Natural killer cell (primary cell): ENCODE measurements around the gene KCNAB2. TPM values are rescaled to one million over a fixed set of nuclear protein-coding genes. Genes with fewer than 3 reads are reported as not detected.

Experiments used
- ATAC-seq, 3 donors: fragments of 150-1000 bp in 2 of 3; fragments of 200-7000 bp in 1 of 3; cut with Tn5 transposase; 1 replicate in 1 of 3; 2 replicates in 2 of 3; pipeline ENCODE4 v1.10.0; 2021; ENCODE audit warnings: mild to moderate bottlenecking in 2 of 3, moderate library complexity in 2 of 3
- DNase-seq, 2 donors: peaks; one replicate each; pipeline versions ENCODE4 v3.0.0 to v3.0.0-alpha.2; 2013 to 2021; ENCODE audit warnings: mixed read lengths in 1 of 2
- H3K27ac ChIP-seq: one replicate; pipeline ENCODE4 v1.5.1; 2013; ENCODE audit warnings: mild to moderate bottlenecking, low read length
- H3K27me3 ChIP-seq: one replicate; pipeline ENCODE4 v1.6.1; 2013; ENCODE audit warnings: low read length; ENCODE audit not compliant: control insufficient read depth, insufficient read depth
- H3K36me3 ChIP-seq: one replicate; pipeline ENCODE4 v1.6.1; 2013; ENCODE audit warnings: low read length; ENCODE audit not compliant: control insufficient read depth, insufficient read depth
- H3K4me1 ChIP-seq: one replicate; pipeline ENCODE4 v1.6.1; 2013; ENCODE audit warnings: low read length; ENCODE audit not compliant: control insufficient read depth, insufficient read depth
- H3K4me3 ChIP-seq: one replicate; pipeline ENCODE4 v1.5.1; 2013; ENCODE audit warnings: low read length
- H3K9me3 ChIP-seq: one replicate; pipeline ENCODE4 v1.6.1; 2013; ENCODE audit warnings: low read length; ENCODE audit not compliant: control insufficient read depth, insufficient read depth
- H3K27ac Mint-ChIP-seq, 2 donors: one replicate each; pipeline ENCODE4 v1.8.0; 2022; ENCODE audit warnings: mild to moderate bottlenecking in 2 of 2, mixed read lengths in 2 of 2, moderate library complexity in 1 of 2
- H3K27me3 Mint-ChIP-seq, 2 donors: one replicate each; pipeline ENCODE4 v1.8.0; 2022; ENCODE audit warnings: low read depth in 2 of 2, mixed read lengths in 2 of 2
- H3K36me3 Mint-ChIP-seq: one replicate; pipeline ENCODE4 v1.8.0; 2022; ENCODE audit warnings: mixed read lengths
- H3K4me1 Mint-ChIP-seq, 2 donors: one replicate each; pipeline ENCODE4 v1.8.0; 2022; ENCODE audit warnings: mixed read lengths in 2 of 2
- H3K4me3 Mint-ChIP-seq: one replicate; pipeline ENCODE4 v1.8.0; 2022; ENCODE audit warnings: mild to moderate bottlenecking, moderate library complexity, mixed read lengths
- H3K9me3 Mint-ChIP-seq, 2 donors: one replicate each; pipeline ENCODE4 v1.8.0; 2022; ENCODE audit warnings: mixed read lengths in 2 of 2
- WGBS: methylation state at CpG from one replicate; pipeline ENCODE4 v1.1.7; 2013; ENCODE audit warnings: missing lambda C conversion rate; ENCODE audit not compliant: insufficient coverage; 5-methylcytosine and 5-hydroxymethylcytosine counted together
- intact Hi-C: fragments of 100-400 bp; cut with micrococcal nuclease; formaldehyde crosslinking; loops from one replicate; pipeline ENCODE4 v1.14.2; 2022
- total RNA-seq, 4 donors: library from RNA; stranded (reverse); fragments of 120-200 nt in 1 of 4; gene quantifications; one replicate each; pipeline versions ENCODE4 v1.2.3 to v1.2.4, GENCODE V29; 2013 to 2022
- TF ChIP-seq, protein P1 (sequence below): fragments of 200-600 bp; IDR thresholded peaks from one replicate; pipeline ENCODE4 v1.8.0; 2022; ENCODE audit warnings: antibody characterized with exemption

Gene KCNAB2
- total RNA-seq, 3 donors from 2014 or later (not counting 1 experiment from before 2014, with no cell fraction given): 387 to 749 (median 430) TPM

DNA sequence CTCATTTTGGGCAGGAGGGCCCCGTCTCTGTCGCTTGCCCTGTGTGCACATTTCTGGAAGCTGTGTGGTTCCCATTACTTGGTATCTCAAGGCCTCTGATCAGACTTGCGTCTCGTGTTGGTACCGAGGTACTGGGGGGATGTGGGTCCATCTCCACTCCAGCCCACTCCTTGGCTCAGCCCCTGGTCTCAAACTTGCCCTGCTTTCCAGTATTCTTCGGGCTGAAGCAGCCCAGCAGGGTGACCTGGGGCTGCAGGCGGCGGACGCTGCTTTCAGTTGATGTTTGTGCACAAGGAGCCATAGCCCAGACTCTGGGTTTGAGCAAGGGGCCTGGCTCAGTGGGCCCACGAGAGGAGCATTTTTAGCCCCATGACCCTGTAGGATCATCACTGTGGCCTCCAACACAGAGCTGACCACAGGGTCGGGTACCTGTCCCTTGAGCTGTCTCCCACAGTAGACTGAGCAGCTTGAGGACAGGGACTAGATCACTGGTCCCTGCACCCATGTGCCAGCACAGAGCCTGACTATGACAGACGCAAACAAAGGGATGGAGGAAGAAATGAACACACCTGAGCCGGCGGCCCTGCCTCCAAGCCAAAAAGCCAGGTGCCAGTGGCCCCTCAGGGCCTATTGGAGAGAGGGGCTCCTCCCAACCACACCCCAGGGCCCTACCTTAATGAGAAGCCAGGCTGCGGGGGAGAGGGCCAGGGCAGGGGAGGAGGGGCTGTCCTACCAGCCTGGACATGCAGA is 87.6 kb downstream of the KCNAB2 start:
- no peaks in the 10 kb centered on the region for H3K4me1 ChIP-seq
- H3K9me3 Mint-ChIP-seq: no peaks in the 10 kb centered on the region
- DNase-seq: no peak

DNA sequence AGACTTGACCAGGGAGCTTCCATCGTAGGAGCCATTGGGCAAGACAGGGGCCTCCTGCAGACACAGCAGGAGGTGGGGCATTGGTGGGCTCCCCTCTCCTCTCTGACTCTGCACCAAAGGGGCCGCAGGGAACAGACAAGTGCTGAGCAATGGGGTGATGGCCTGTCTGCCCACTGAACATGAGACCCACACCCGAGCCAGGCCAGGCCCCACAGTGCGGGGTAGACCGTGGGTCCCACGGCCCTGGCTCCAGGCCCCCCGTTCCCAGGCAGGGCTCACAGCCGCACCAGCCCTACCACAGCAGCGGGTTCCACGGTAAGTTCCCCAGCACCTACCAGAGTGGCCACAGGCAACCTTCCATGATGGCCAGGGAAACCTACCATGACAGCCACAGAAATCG is 88.5 kb downstream of the KCNAB2 start:
- Mint-ChIP-seq H3K4me3 (no peak overlapping the region), H3K27ac (no peak overlapping the region), H3K36me3 (no peaks in the 10 kb centered on the region), H3K4me1 (no peaks in the 10 kb centered on the region), H3K27me3 (no peaks in the 10 kb centered on the region), H3K9me3 (no peaks in the 10 kb centered on the region)
- 91% methylated on average over 11 of the region's 11 CpGs for WGBS
- H3K27ac ChIP-seq: no peak overlapping the region
- no peaks in the 10 kb centered on the region for H3K9me3 ChIP-seq
- DNase-seq: no peak
- TF ChIP-seq, protein P1, sequence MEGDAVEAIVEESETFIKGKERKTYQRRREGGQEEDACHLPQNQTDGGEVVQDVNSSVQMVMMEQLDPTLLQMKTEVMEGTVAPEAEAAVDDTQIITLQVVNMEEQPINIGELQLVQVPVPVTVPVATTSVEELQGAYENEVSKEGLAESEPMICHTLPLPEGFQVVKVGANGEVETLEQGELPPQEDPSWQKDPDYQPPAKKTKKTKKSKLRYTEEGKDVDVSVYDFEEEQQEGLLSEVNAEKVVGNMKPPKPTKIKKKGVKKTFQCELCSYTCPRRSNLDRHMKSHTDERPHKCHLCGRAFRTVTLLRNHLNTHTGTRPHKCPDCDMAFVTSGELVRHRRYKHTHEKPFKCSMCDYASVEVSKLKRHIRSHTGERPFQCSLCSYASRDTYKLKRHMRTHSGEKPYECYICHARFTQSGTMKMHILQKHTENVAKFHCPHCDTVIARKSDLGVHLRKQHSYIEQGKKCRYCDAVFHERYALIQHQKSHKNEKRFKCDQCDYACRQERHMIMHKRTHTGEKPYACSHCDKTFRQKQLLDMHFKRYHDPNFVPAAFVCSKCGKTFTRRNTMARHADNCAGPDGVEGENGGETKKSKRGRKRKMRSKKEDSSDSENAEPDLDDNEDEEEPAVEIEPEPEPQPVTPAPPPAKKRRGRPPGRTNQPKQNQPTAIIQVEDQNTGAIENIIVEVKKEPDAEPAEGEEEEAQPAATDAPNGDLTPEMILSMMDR: no peak
- no peak for ATAC-seq
- H3K4me3 ChIP-seq: no peak overlapping the region
- no peaks in the 10 kb centered on the region for H3K27me3 ChIP-seq
- intact Hi-C loops: no loop called here
- H3K4me1 ChIP-seq: no peaks in the 10 kb centered on the region
- H3K36me3 ChIP-seq: no peaks in the 10 kb centered on the region

More for the DNA sequence above, 87.6 kb downstream of the KCNAB2 start:
- Mint-ChIP-seq H3K36me3 (no peaks in the 10 kb centered on the region), H3K27ac (no peak overlapping the region), H3K4me1 (no peaks in the 10 kb centered on the region), H3K4me3 (no peak overlapping the region), H3K27me3 (no peaks in the 10 kb centered on the region)
- Histone ChIP-seq H3K4me3 (no peak overlapping the region), H3K36me3 (no peaks in the 10 kb centered on the region), H3K27ac (no peak overlapping the region), H3K27me3 (no peaks in the 10 kb centered on the region), H3K9me3 (no peaks in the 10 kb centered on the region)
- intact Hi-C loops: no loop called here
- 88% methylated on average over 15 of the region's 15 CpGs for WGBS
- no peak for ATAC-seq
- TF ChIP-seq, protein P1: no peak

DNA sequence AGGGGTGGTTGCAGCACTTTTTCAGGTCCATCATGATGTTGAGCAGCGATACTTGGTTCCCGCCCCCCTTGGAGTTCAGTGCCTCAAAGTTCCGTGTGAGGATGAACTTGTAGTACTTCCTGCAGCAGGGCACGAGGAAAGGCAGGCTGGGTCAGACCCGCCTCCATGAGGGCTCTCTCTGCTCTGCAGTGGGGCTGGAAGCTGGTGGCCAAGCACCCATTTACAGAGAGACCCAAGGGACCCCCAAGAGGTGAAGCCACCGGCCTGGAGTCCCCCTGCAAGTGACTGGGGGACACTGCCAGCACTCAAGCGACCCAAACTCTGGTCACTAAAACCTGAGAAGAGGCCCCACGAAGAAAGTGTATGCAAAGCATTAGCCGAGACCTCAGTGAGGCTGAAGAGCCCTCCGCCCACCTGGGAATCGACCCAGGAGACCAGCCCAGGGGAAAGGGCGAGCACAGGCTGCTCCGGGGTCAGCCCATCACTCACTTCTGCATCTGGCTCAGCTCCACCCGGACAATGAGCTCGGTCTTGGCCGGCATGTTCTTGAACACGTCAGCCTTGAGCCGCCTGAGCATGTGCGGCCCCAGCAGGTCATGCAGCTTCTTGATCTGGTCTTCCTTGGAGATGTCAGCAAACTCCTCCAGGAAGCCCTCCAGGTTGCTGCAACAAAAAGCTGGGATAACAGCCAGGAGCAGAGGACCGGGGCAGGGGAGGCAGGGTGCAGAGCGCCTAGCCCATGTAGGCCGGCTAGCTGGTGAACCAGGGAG is 89.2 kb downstream of the KCNAB2 start:
- no peaks in the 10 kb centered on the region for H3K4me1 ChIP-seq
- no peaks in the 10 kb centered on the region for H3K4me1 Mint-ChIP-seq
- intact Hi-C loops: no loop called here
- no peak overlapping the region for H3K4me3 ChIP-seq
- H3K27me3 Mint-ChIP-seq: no peaks in the 10 kb centered on the region
- TF ChIP-seq, protein P1: no peak
- H3K27ac Mint-ChIP-seq: no peak overlapping the region
- ATAC-seq (no peak), DNase-seq (no peak)
- H3K27ac ChIP-seq: no peak overlapping the region
- no peaks in the 10 kb centered on the region for H3K9me3 ChIP-seq
- no peaks in the 10 kb centered on the region for H3K36me3 Mint-ChIP-seq
- no peaks in the 10 kb centered on the region for H3K9me3 Mint-ChIP-seq
- H3K36me3 ChIP-seq: no peaks in the 10 kb centered on the region
- 88% methylated on average over 22 of the region's 22 CpGs for WGBS
- H3K4me3 Mint-ChIP-seq: no peak overlapping the region
- no peaks in the 10 kb centered on the region for H3K27me3 ChIP-seq
